Gastroesophageal sphincter (tissue), 4 donors: Measurements from ENCODE around the gene LDLRAD3. TPM values are rescaled to one million over a fixed set of nuclear protein-coding genes. Genes with fewer than 3 reads are reported as not detected.
A peak's percentile ranks its signal among the peaks of the same experiment; 100 is the strongest.

Experiments used
- ATAC-seq: fragments of 150-250 bp; one replicate; pipeline ENCODE4 v1.9.1; 2016; ENCODE audit warnings: mild to moderate bottlenecking, moderate library complexity
- H3K27ac ChIP-seq, 4 donors: fragments of 200-600 bp; sonication (generic) in 3 of 4; 1 replicate in 3 of 4; 2 replicates in 1 of 4; pipeline ENCODE4 v1.5.1; 2016 to 2019
- H3K27me3 ChIP-seq: fragments of 200-600 bp; sonication (generic); one replicate; pipeline ENCODE4 v1.5.1; 2019
- H3K36me3 ChIP-seq, 2 donors: fragments of 200-600 bp; sonication (generic); one replicate each; pipeline ENCODE4 v1.5.1; 2019; ENCODE audit warnings: control low read depth in 1 of 2
- H3K4me1 ChIP-seq, 3 donors: fragments of 200-600 bp; sonication (generic); 1 replicate in 2 of 3; 2 replicates in 1 of 3; pipeline ENCODE4 v1.5.1; 2016 to 2019; ENCODE audit warnings: control low read depth in 2 of 3
- H3K4me3 ChIP-seq, 2 donors: fragments of 200-600 bp; sonication (generic); one replicate each; pipeline ENCODE4 v1.5.1; 2019; ENCODE audit warnings: mild to moderate bottlenecking in 1 of 2, moderate library complexity in 1 of 2
- H3K9me3 ChIP-seq, 3 donors: fragments of 200-600 bp; sonication (generic); one replicate each; pipeline ENCODE4 v1.5.1; 2017 to 2019; ENCODE audit warnings: control low read depth in 2 of 3
- CTCF ChIP-seq, 4 experiments: fragments of 200-600 bp in 2 of 4; fragments of 450-650 bp in 2 of 4; sonication (generic) in 1 of 4; IDR thresholded peaks; one replicate each; pipeline ENCODE4 v1.5.1; 2017 to 2019; ENCODE audit warnings: antibody characterized with exemption in 4 of 4, mild to moderate bottlenecking in 2 of 4, moderate library complexity in 2 of 4
- EP300 ChIP-seq: sonication (generic); formaldehyde crosslinking; IDR thresholded peaks from one replicate; pipeline ENCODE4 v1.6.1; 2017; ENCODE audit warnings: antibody characterized with exemption, mild to moderate bottlenecking
- POLR2A ChIP-seq, 2 donors: fragments of 450-650 bp; IDR thresholded peaks; one replicate each; pipeline ENCODE4 v1.6.1; 2017; ENCODE audit warnings: antibody characterized with exemption in 2 of 2, mild to moderate bottlenecking in 2 of 2, moderate library complexity in 1 of 2
- POLR2AphosphoS5 ChIP-seq: sonication (generic); formaldehyde crosslinking; IDR thresholded peaks from one replicate; pipeline ENCODE4 v1.6.1; 2017; ENCODE audit warnings: antibody characterized with exemption
- WGBS, 2 donors: methylation state at CpG; one replicate each; pipeline ENCODE4 v1.1.5; 2018; ENCODE audit warnings: low coverage in 1 of 2; 5-methylcytosine and 5-hydroxymethylcytosine counted together
- total RNA-seq, 4 donors: library from RNA; depleted of rRNA; stranded (reverse); fragments of >200 nt; gene quantifications; one replicate each; pipeline ENCODE4 v1.1.0, GENCODE V29; 2016

Gene LDLRAD3
- total RNA-seq, 4 donors from 2014 or later: 4.0 to 8.9 (median 7.2) TPM

- peak overlapping the region in 2 of 4 donors; percentile 15 to 37 for H3K27ac ChIP-seq
- no peaks in the 10 kb centered on the region for H3K9me3 ChIP-seq
- H3K4me3 ChIP-seq: no peak overlapping the region
- no peaks in the 10 kb centered on the region for H3K27me3 ChIP-seq
- peaks cover 0 to 21% (median 6%) of the 10 kb centered on the region in 3 donors for H3K4me1 ChIP-seq
- WGBS, 2 donors: 47 to 73% methylated on average over 2 of the region's 2 CpGs
- H3K36me3 ChIP-seq: no peaks in the 10 kb centered on the region
- TF ChIP-seq POLR2AphosphoS5 (no peak), EP300 (no peak), POLR2A (IDR thresholded peaks at IDR 0.05) (no peak), CTCF (IDR thresholded peaks at IDR 0.05) (no peak)
- ATAC-seq: peak; percentile 13
Measured at GRCh38 chr11:36074941-36075431, 131.1 kb downstream of the LDLRAD3 start.

- no peak for TF ChIP-seq CTCF (IDR thresholded peaks at IDR 0.05)
- no peak for TF ChIP-seq POLR2AphosphoS5
- TF ChIP-seq POLR2A (IDR thresholded peaks at IDR 0.05): no peak
- TF ChIP-seq EP300: no peak
- Histone ChIP-seq H3K27me3 (no peaks in the 10 kb centered on the region), H3K9me3 (no peaks in the 10 kb centered on the region), H3K27ac (no peak overlapping the region), H3K4me1 (peaks cover 0 to 21% (median 6%) of the 10 kb centered on the region in 3 donors), H3K4me3 (no peak overlapping the region), H3K36me3 (peaks cover 0 to 10% of the 10 kb centered on the region in 2 donors)
- ATAC-seq: no peak
- WGBS, 2 donors: 100% methylated on average over 1 of the region's 4 CpGs; no CpG with 5 or more reads in 1 of the 2 donors
Measured at GRCh38 chr11:36077368-36077767, 133.5 kb downstream of the LDLRAD3 start.

GRCh38 chr11:36077886-36078685 is 134.2 kb downstream of the LDLRAD3 start:
- Histone ChIP-seq H3K4me1 (peaks cover 0 to 19% (median 6%) of the 10 kb centered on the region in 3 donors), H3K4me3 (no peak overlapping the region), H3K27me3 (no peaks in the 10 kb centered on the region), H3K36me3 (peaks cover 0 to 13% of the 10 kb centered on the region in 2 donors), H3K9me3 (no peaks in the 10 kb centered on the region), H3K27ac (no peak overlapping the region)
- ATAC-seq: peak; percentile 31
- TF ChIP-seq CTCF (IDR thresholded peaks at IDR 0.05) (no peak), POLR2AphosphoS5 (no peak), POLR2A (IDR thresholded peaks at IDR 0.05) (no peak), EP300 (no peak)
- 100% methylated on average over 1 to 2 of the region's 10 CpGs for WGBS, 2 donors

- H3K36me3 ChIP-seq: peaks cover 0 to 13% of the 10 kb centered on the region in 2 donors
- H3K4me3 ChIP-seq: no peak overlapping the region
- no peaks in the 10 kb centered on the region for H3K27me3 ChIP-seq
- no peaks in the 10 kb centered on the region for H3K9me3 ChIP-seq
- 100% methylated on average over 1 of the region's 11 CpGs; no CpG with 5 or more reads in 1 of the 2 donors for WGBS, 2 donors
- no peak overlapping the region for H3K27ac ChIP-seq
- peaks cover 0 to 13% (median 5%) of the 10 kb centered on the region in 3 donors for H3K4me1 ChIP-seq
- no peak for TF ChIP-seq EP300
- TF ChIP-seq POLR2AphosphoS5: no peak
- no peak for TF ChIP-seq POLR2A (IDR thresholded peaks at IDR 0.05)
- no peak for TF ChIP-seq CTCF (IDR thresholded peaks at IDR 0.05)
- no peak for ATAC-seq
Measured at GRCh38 chr11:36078686-36079055, 134.8 kb downstream of the LDLRAD3 start.
